ENCODE results near the gene FLT3. TPM values are rescaled to one million over a fixed set of nuclear protein-coding genes. Genes with fewer than 3 reads are reported as not detected.

The FLT3 gene
- polyA plus RNA-seq (2012; rRNA removed) = not detected in 2 replicates
- not detected in 2 replicates for polyA plus RNA-seq (2012; cell fraction: cytosol; rRNA removed)
- polyA plus RNA-seq (2012; cell fraction: nucleus; rRNA removed) = not detected in 2 replicates

- Histone ChIP-seq H2AFZ (ENCODE audit: low read depth) (peak within 1 kb of the TSS; percentile 41; the same call in 1 of the 2 replicates), H3K4me1 (ENCODE audit: control insufficient read depth in 1 of 2, insufficient read depth in 2 of 2, low read depth in 1 of 2, low read length in 1 of 2) (no peaks in the 10 kb centered on the region; a peak in 1 of 4 replicates), H3K9me3 (no peaks in the 10 kb centered on the region), H3F3A (replicated peaks; ENCODE audit: insufficient read depth) (no peaks in the 10 kb centered on the region), H4K20me1 (ENCODE audit: insufficient read depth) (no peaks in the 10 kb centered on the region), H3K79me2 (ENCODE audit: insufficient read depth) (no peaks in the 10 kb centered on the region), H3K9me2 (no peaks in the 10 kb centered on the region), H3K4me2 (peak within 1 kb of the TSS; percentile 71; the same call in 1 of the 2 replicates), H3K27me3 (ENCODE audit: insufficient read depth) (peaks cover 80% of the 10 kb centered on the region), H3K4me3 (ENCODE audit: low read depth in 2 of 2, low read length in 1 of 2) (peak within 1 kb of the TSS; percentile 21 to 48), H3K27ac (ENCODE audit: low read depth in 2 of 2, low read length in 1 of 2) (no peak within 1 kb of the TSS), H3K9ac (no peak within 1 kb of the TSS), H3K36me3 (replicated peaks in 1 of 2; ENCODE audit: control insufficient read depth in 1 of 2, insufficient read depth in 2 of 2, low read length in 1 of 2) (no peaks in the 10 kb centered on the region)
- peak; percentile 59 for DNase-seq
- TF ChIP-seq TCF12 (IDR thresholded peaks at IDR 0.05) (no peak), IRF3 (IDR thresholded peaks at IDR 0.05; ENCODE audit: low read depth, low read length) (no peak), GABPA (IDR thresholded peaks at IDR 0.05; ENCODE audit: low read depth) (no peak), YY1 (IDR thresholded peaks at IDR 0.05; ENCODE audit: low read depth) (no peak), CTCF (IDR thresholded peaks at IDR 0.05) (no peak), USF1 (IDR thresholded peaks at IDR 0.05; ENCODE audit: borderline replicate concordance, low read depth) (no peak), EZH2phosphoT487 (IDR thresholded peaks at IDR 0.05; ENCODE audit: borderline replicate concordance, low read depth) (no peak), ELF1 (IDR thresholded peaks at IDR 0.05) (no peak), TAF1 (IDR thresholded peaks at IDR 0.05; ENCODE audit: borderline replicate concordance, low read depth, low read length) (no peak)
- WGBS (ENCODE audit: low lambda C conversion rate) = 13% methylated on average over 38 of the region's 106 CpGs
- ChIA-PET POLR2A (no interaction called here), CTCF (no interaction called here)
Observed at GRCh38 chr13:28100150-28101121, at the start of gene FLT3. FLT3 (minus strand) TSS chr13:28100576; CDS start chr13:28100510, 66 bp downstream.

GRCh38 chr13:28147495-28147894, 47.1 kb upstream of the FLT3 start:
- H3K4me3 ChIP-seq (ENCODE audit: low read depth in 2 of 2, low read length in 1 of 2) = no peak overlapping the region
- 71% methylated on average over 1 of the region's 1 CpG for WGBS (ENCODE audit: low lambda C conversion rate)
- H3K4me1 ChIP-seq (ENCODE audit: control insufficient read depth in 1 of 2, insufficient read depth in 2 of 2, low read depth in 1 of 2, low read length in 1 of 2) = no peaks in the 10 kb centered on the region; a peak in 1 of 4 replicates
- H3K27me3 ChIP-seq (ENCODE audit: insufficient read depth) = no peaks in the 10 kb centered on the region
- no peaks in the 10 kb centered on the region for H3K36me3 ChIP-seq (replicated peaks in 1 of 2; ENCODE audit: control insufficient read depth in 1 of 2, insufficient read depth in 2 of 2, low read length in 1 of 2)
- H4K20me1 ChIP-seq (ENCODE audit: insufficient read depth) = peaks cover 88% of the 10 kb centered on the region
- H3K4me2 ChIP-seq = no peak overlapping the region
- no peaks in the 10 kb centered on the region for H3F3A ChIP-seq (replicated peaks; ENCODE audit: insufficient read depth)
- H2AFZ ChIP-seq (ENCODE audit: low read depth) = no peak overlapping the region
- no peak overlapping the region for H3K9ac ChIP-seq
- H3K79me2 ChIP-seq (ENCODE audit: insufficient read depth) = peaks cover 100% of the 10 kb centered on the region
- ChIA-PET POLR2A (no interaction called here), CTCF (interaction anchor here (0.9 kb wide), 1 partner anchor 9 kb away, joined by 4 read pairs; no protein-coding TSS in a partner anchor)
- DNase-seq = no peak
- no peaks in the 10 kb centered on the region for H3K9me3 ChIP-seq
- H3K27ac ChIP-seq (ENCODE audit: low read depth in 2 of 2, low read length in 1 of 2) = no peak overlapping the region
- no peaks in the 10 kb centered on the region for H3K9me2 ChIP-seq
- TF ChIP-seq FOXJ3 (CRISPR knock-in tag; IDR thresholded peaks at IDR 0.05) (no peak), ZBTB33 (IDR thresholded peaks at IDR 0.05; ENCODE audit: borderline replicate concordance, low read depth) (no peak), EP300 (IDR thresholded peaks at IDR 0.05; ENCODE audit: borderline replicate concordance in 1 of 2, low read depth in 1 of 2, low read length in 1 of 2) (no peak), SIN3A (IDR thresholded peaks at IDR 0.05; ENCODE audit: borderline replicate concordance, low read depth, low read length) (no peak), FOXM1 (IDR thresholded peaks at IDR 0.05; ENCODE audit: low read depth) (no peak), PBX3 (IDR thresholded peaks at IDR 0.05) (no peak), CTCF (IDR thresholded peaks at IDR 0.05) (no peak), TCF12 (IDR thresholded peaks at IDR 0.05) (no peak)
